Vagina (tissue), 2 donors: Measurements from ENCODE around the gene C1QL1.

Experiments used
- CTCF ChIP-seq, 3 experiments: fragments of 450-650 bp in 2 of 3; fragments of 200-600 bp in 1 of 3; sonication (generic) in 1 of 3; IDR thresholded peaks; one replicate each; pipeline ENCODE4 v1.5.1; 2017 to 2019; ENCODE audit warnings: antibody characterized with exemption in 3 of 3, mild to moderate bottlenecking in 2 of 3, moderate library complexity in 2 of 3
- POLR2A ChIP-seq, 2 donors: fragments of 450-650 bp; IDR thresholded peaks; one replicate each; pipeline ENCODE4 v1.6.1; 2017; ENCODE audit warnings: antibody characterized with exemption in 2 of 2, mild to moderate bottlenecking in 2 of 2, moderate library complexity in 2 of 2
- POLR2AphosphoS5 ChIP-seq, 2 donors: sonication (generic); formaldehyde crosslinking; IDR thresholded peaks; one replicate each; pipeline ENCODE4 v1.9.0; 2017; ENCODE audit warnings: antibody characterized with exemption in 2 of 2, mild to moderate bottlenecking in 2 of 2, low read depth in 1 of 2; ENCODE audit not compliant: insufficient read depth in 1 of 2

- TF ChIP-seq CTCF (IDR thresholded peaks at IDR 0.05) (no peak), POLR2AphosphoS5 (IDR thresholded peaks at IDR 0.05; ENCODE audit: insufficient read depth in 1 of 2, low read depth in 1 of 2) (no peak), POLR2A (IDR thresholded peaks at IDR 0.05) (no peak)
Measured at GRCh38 chr17:44930667-44931066, 37.4 kb downstream of the C1QL1 start.
